ENCODE results near the gene LYG1. TPM values are rescaled to one million over a fixed set of nuclear protein-coding genes. Genes with fewer than 3 reads are reported as not detected.
"Not testable (repeated sequence)": the region's sequence is repeated elsewhere in the genome, so short reads cannot be mapped to it uniquely, and the experiment has no call there.

The LYG1 gene
- polyA plus RNA-seq (2013, experiment 1 of 2), result 0.14 TPM
- polyA plus RNA-seq (2013, experiment 2 of 2), result 0.13 TPM

- not testable (repeated sequence) for H3K27me3 ChIP-seq (ENCODE audit: insufficient read depth, low read length, poor library complexity); H2AK5ac ChIP-seq (ENCODE audit: low read length); H3K79me2 ChIP-seq (ENCODE audit: control insufficient read depth, insufficient read depth, low read length); H4K8ac ChIP-seq (ENCODE audit: low read depth, low read length); H3K4ac ChIP-seq (ENCODE audit: low read depth, low read length); H2BK5ac ChIP-seq (ENCODE audit: low read length); H3K4me1 ChIP-seq (ENCODE audit: control insufficient read depth, low read depth, low read length); H3K4me2 ChIP-seq (ENCODE audit: low read length); H2BK120ac ChIP-seq (ENCODE audit: low read depth, low read length); H3K9ac ChIP-seq (ENCODE audit: low read length); H4K5ac ChIP-seq (ENCODE audit: low read length); H3K79me1 ChIP-seq (ENCODE audit: low read length); DNase-seq; H3K4me3 ChIP-seq (ENCODE audit: low read length); H3K36me3 ChIP-seq (ENCODE audit: control insufficient read depth, insufficient read depth, low read length); H3K56ac ChIP-seq (ENCODE audit: low read length); H3K27ac ChIP-seq (ENCODE audit: low read depth, low read length); H3K23ac ChIP-seq (ENCODE audit: low read length); H3K18ac ChIP-seq (ENCODE audit: low read length); H2BK15ac ChIP-seq (replicated peaks; ENCODE audit: low read depth)
- WGBS (ENCODE audit: extremely low coverage, insufficient coverage, low lambda C conversion rate), result no CpG with 5 or more reads among the region's 2 CpGs
These were observed at the start of gene LYG1 for GRCh38 chr2:99301097-99301496. TSS of gene LYG1 (minus strand) at chr2:99301197. CDS start at chr2:99295670, 5,527 bp downstream.

- no peak overlapping the region for H3K23ac ChIP-seq (ENCODE audit: low read length)
- H3K79me2 ChIP-seq (ENCODE audit: control insufficient read depth, insufficient read depth, low read length), result peaks cover 60% of the 10 kb centered on the region
- H3K4me1 ChIP-seq (ENCODE audit: control insufficient read depth, low read depth, low read length), result no peaks in the 10 kb centered on the region
- H3K79me1 ChIP-seq (ENCODE audit: low read length), result peaks cover 6% of the 10 kb centered on the region
- no peak overlapping the region for H4K8ac ChIP-seq (ENCODE audit: low read depth, low read length)
- no peak overlapping the region for H2BK15ac ChIP-seq (replicated peaks; ENCODE audit: low read depth)
- H3K4ac ChIP-seq (ENCODE audit: low read depth, low read length), result no peak overlapping the region
- H3K56ac ChIP-seq (ENCODE audit: low read length), result no peak overlapping the region
- no peak for DNase-seq
- H3K27me3 ChIP-seq (ENCODE audit: insufficient read depth, low read length, poor library complexity), result no peaks in the 10 kb centered on the region
- no peak overlapping the region for H3K27ac ChIP-seq (ENCODE audit: low read depth, low read length)
- no peak overlapping the region for H3K18ac ChIP-seq (ENCODE audit: low read length)
- no peak overlapping the region for H2BK120ac ChIP-seq (ENCODE audit: low read depth, low read length)
- H2AK5ac ChIP-seq (ENCODE audit: low read length), result no peak overlapping the region
- no peak overlapping the region for H3K9ac ChIP-seq (ENCODE audit: low read length)
- H4K5ac ChIP-seq (ENCODE audit: low read length), result no peak overlapping the region
- no peak overlapping the region for H3K4me3 ChIP-seq (ENCODE audit: low read length)
- H2BK5ac ChIP-seq (ENCODE audit: low read length), result no peak overlapping the region
- no peak overlapping the region for H3K4me2 ChIP-seq (ENCODE audit: low read length)
- no peaks in the 10 kb centered on the region for H3K36me3 ChIP-seq (ENCODE audit: control insufficient read depth, insufficient read depth, low read length)
These were observed 49.2 kb upstream of the LYG1 start for GRCh38 chr2:99350194-99350593.

- peaks cover 6% of the 10 kb centered on the region for H3K79me1 ChIP-seq (ENCODE audit: low read length)
- H3K4me3 ChIP-seq (ENCODE audit: low read length), result no peak overlapping the region
- H2AK5ac ChIP-seq (ENCODE audit: low read length), result no peak overlapping the region
- H3K4ac ChIP-seq (ENCODE audit: low read depth, low read length), result no peak overlapping the region
- H3K4me2 ChIP-seq (ENCODE audit: low read length), result no peak overlapping the region
- H2BK5ac ChIP-seq (ENCODE audit: low read length), result no peak overlapping the region
- no peaks in the 10 kb centered on the region for H3K36me3 ChIP-seq (ENCODE audit: control insufficient read depth, insufficient read depth, low read length)
- no peak overlapping the region for H3K9ac ChIP-seq (ENCODE audit: low read length)
- H4K5ac ChIP-seq (ENCODE audit: low read length), result no peak overlapping the region
- H2BK120ac ChIP-seq (ENCODE audit: low read depth, low read length), result no peak overlapping the region
- no peak overlapping the region for H3K23ac ChIP-seq (ENCODE audit: low read length)
- peaks cover 68% of the 10 kb centered on the region for H3K79me2 ChIP-seq (ENCODE audit: control insufficient read depth, insufficient read depth, low read length)
- H3K18ac ChIP-seq (ENCODE audit: low read length), result no peak overlapping the region
- H3K56ac ChIP-seq (ENCODE audit: low read length), result no peak overlapping the region
- H3K27ac ChIP-seq (ENCODE audit: low read depth, low read length), result no peak overlapping the region
- no peak overlapping the region for H4K8ac ChIP-seq (ENCODE audit: low read depth, low read length)
- WGBS (ENCODE audit: extremely low coverage, insufficient coverage, low lambda C conversion rate), result no CpG with 5 or more reads among the region's 3 CpGs
- H2BK15ac ChIP-seq (replicated peaks; ENCODE audit: low read depth), result no peak overlapping the region
- no peak for DNase-seq
- no peaks in the 10 kb centered on the region for H3K4me1 ChIP-seq (ENCODE audit: control insufficient read depth, low read depth, low read length)
- no peaks in the 10 kb centered on the region for H3K27me3 ChIP-seq (ENCODE audit: insufficient read depth, low read length, poor library complexity)
These were observed 47.2 kb upstream of the LYG1 start for GRCh38 chr2:99348173-99348572.

GRCh38 chr2:99346218-99346617, 45.2 kb upstream of the LYG1 start:
- no peak for DNase-seq
- H3K23ac ChIP-seq (ENCODE audit: low read length), result no peak overlapping the region
- no peak overlapping the region for H3K18ac ChIP-seq (ENCODE audit: low read length)
- H2AK5ac ChIP-seq (ENCODE audit: low read length), result no peak overlapping the region
- no peak overlapping the region for H2BK120ac ChIP-seq (ENCODE audit: low read depth, low read length)
- H4K5ac ChIP-seq (ENCODE audit: low read length), result no peak overlapping the region
- no peak overlapping the region for H4K8ac ChIP-seq (ENCODE audit: low read depth, low read length)
- H3K9ac ChIP-seq (ENCODE audit: low read length), result no peak overlapping the region
- H3K56ac ChIP-seq (ENCODE audit: low read length), result no peak overlapping the region
- no peak overlapping the region for H2BK15ac ChIP-seq (replicated peaks; ENCODE audit: low read depth)
- H3K4ac ChIP-seq (ENCODE audit: low read depth, low read length), result no peak overlapping the region
- no peaks in the 10 kb centered on the region for H3K36me3 ChIP-seq (ENCODE audit: control insufficient read depth, insufficient read depth, low read length)
- no peak overlapping the region for H2BK5ac ChIP-seq (ENCODE audit: low read length)
- no peak overlapping the region for H3K27ac ChIP-seq (ENCODE audit: low read depth, low read length)
- H3K4me3 ChIP-seq (ENCODE audit: low read length), result no peak overlapping the region
- H3K79me2 ChIP-seq (ENCODE audit: control insufficient read depth, insufficient read depth, low read length), result peaks cover 71% of the 10 kb centered on the region
- no peaks in the 10 kb centered on the region for H3K4me1 ChIP-seq (ENCODE audit: control insufficient read depth, low read depth, low read length)
- H3K79me1 ChIP-seq (ENCODE audit: low read length), result peaks cover 8% of the 10 kb centered on the region
- no peak overlapping the region for H3K4me2 ChIP-seq (ENCODE audit: low read length)
- H3K27me3 ChIP-seq (ENCODE audit: insufficient read depth, low read length, poor library complexity), result no peaks in the 10 kb centered on the region

GRCh38 chr2:99345446-99345845, 44.4 kb upstream of the LYG1 start:
- not testable (repeated sequence) for H3K23ac ChIP-seq (ENCODE audit: low read length); H2AK5ac ChIP-seq (ENCODE audit: low read length); H2BK120ac ChIP-seq (ENCODE audit: low read depth, low read length); H3K36me3 ChIP-seq (ENCODE audit: control insufficient read depth, insufficient read depth, low read length); H3K4me1 ChIP-seq (ENCODE audit: control insufficient read depth, low read depth, low read length); H3K79me1 ChIP-seq (ENCODE audit: low read length); H3K4me2 ChIP-seq (ENCODE audit: low read length); H4K5ac ChIP-seq (ENCODE audit: low read length); H2BK15ac ChIP-seq (replicated peaks; ENCODE audit: low read depth); H3K4me3 ChIP-seq (ENCODE audit: low read length); H3K4ac ChIP-seq (ENCODE audit: low read depth, low read length); H4K8ac ChIP-seq (ENCODE audit: low read depth, low read length); DNase-seq; H2BK5ac ChIP-seq (ENCODE audit: low read length); H3K27me3 ChIP-seq (ENCODE audit: insufficient read depth, low read length, poor library complexity); H3K18ac ChIP-seq (ENCODE audit: low read length); H3K27ac ChIP-seq (ENCODE audit: low read depth, low read length); H3K9ac ChIP-seq (ENCODE audit: low read length); H3K56ac ChIP-seq (ENCODE audit: low read length)
- peaks cover 71% of the 10 kb centered on the region for H3K79me2 ChIP-seq (ENCODE audit: control insufficient read depth, insufficient read depth, low read length)
- no CpG with 5 or more reads among the region's 7 CpGs for WGBS (ENCODE audit: extremely low coverage, insufficient coverage, low lambda C conversion rate)

GRCh38 chr2:99342536-99342935, 41.5 kb upstream of the LYG1 start:
- no peak overlapping the region for H3K4ac ChIP-seq (ENCODE audit: low read depth, low read length)
- H3K4me1 ChIP-seq (ENCODE audit: control insufficient read depth, low read depth, low read length), result no peaks in the 10 kb centered on the region
- no peak overlapping the region for H4K8ac ChIP-seq (ENCODE audit: low read depth, low read length)
- no peak overlapping the region for H3K9ac ChIP-seq (ENCODE audit: low read length)
- no peak overlapping the region for H2AK5ac ChIP-seq (ENCODE audit: low read length)
- H2BK120ac ChIP-seq (ENCODE audit: low read depth, low read length), result no peak overlapping the region
- no peaks in the 10 kb centered on the region for H3K27me3 ChIP-seq (ENCODE audit: insufficient read depth, low read length, poor library complexity)
- no peak overlapping the region for H3K56ac ChIP-seq (ENCODE audit: low read length)
- no peak for DNase-seq
- no peak overlapping the region for H2BK15ac ChIP-seq (replicated peaks; ENCODE audit: low read depth)
- no peak overlapping the region for H4K5ac ChIP-seq (ENCODE audit: low read length)
- no peak overlapping the region for H3K18ac ChIP-seq (ENCODE audit: low read length)
- H3K4me2 ChIP-seq (ENCODE audit: low read length), result no peak overlapping the region
- H3K4me3 ChIP-seq (ENCODE audit: low read length), result no peak overlapping the region
- H3K23ac ChIP-seq (ENCODE audit: low read length), result no peak overlapping the region
- no peaks in the 10 kb centered on the region for H3K36me3 ChIP-seq (ENCODE audit: control insufficient read depth, insufficient read depth, low read length)
- H3K27ac ChIP-seq (ENCODE audit: low read depth, low read length), result no peak overlapping the region
- no CpG with 5 or more reads among the region's 2 CpGs for WGBS (ENCODE audit: extremely low coverage, insufficient coverage, low lambda C conversion rate)
- peaks cover 76% of the 10 kb centered on the region for H3K79me2 ChIP-seq (ENCODE audit: control insufficient read depth, insufficient read depth, low read length)
- H2BK5ac ChIP-seq (ENCODE audit: low read length), result no peak overlapping the region
- H3K79me1 ChIP-seq (ENCODE audit: low read length), result peaks cover 7% of the 10 kb centered on the region

Measured in mesendoderm (in vitro differentiated cells).